ENCODE results near the gene TASL. TPM values are rescaled to one million over a fixed set of nuclear protein-coding genes. Genes with fewer than 3 reads are reported as not detected.

TASL gene
- polyA plus RNA-seq (2013, experiment 1 of 2), result not detected
- polyA plus RNA-seq (2013, experiment 2 of 2), result not detected

- no peaks in the 10 kb centered on the region for H3K4me1 ChIP-seq (ENCODE audit: control insufficient read depth, insufficient read depth, low read length, poor library complexity, severe bottlenecking)
- no peak within 1 kb of the TSS for H3K27ac ChIP-seq (ENCODE audit: low read depth, low read length, severe bottlenecking)
- no peaks in the 10 kb centered on the region for H3K36me3 ChIP-seq (ENCODE audit: control insufficient read depth, insufficient read depth, low read length)
- no peak within 1 kb of the TSS for H3K4me3 ChIP-seq (ENCODE audit: extremely low read depth, insufficient read depth, low read length, poor library complexity, severe bottlenecking)
- H3K9me3 ChIP-seq (ENCODE audit: control insufficient read depth, low read length), result no peaks in the 10 kb centered on the region
- no CpG with 5 or more reads among the region's 10 CpGs for WGBS, 2 experiments (ENCODE audit: insufficient coverage in 2 of 2)
These were observed at the start of gene TASL for GRCh38 chrX:30577362-30577991. TASL (minus strand) TSS chrX:30577766; CDS start chrX:30560355, 17,411 bp downstream.

- Histone ChIP-seq H3K4me3 (ENCODE audit: extremely low read depth, insufficient read depth, low read length, poor library complexity, severe bottlenecking) (no peak overlapping the region), H3K4me1 (ENCODE audit: control insufficient read depth, insufficient read depth, low read length, poor library complexity, severe bottlenecking) (no peaks in the 10 kb centered on the region), H3K9me3 (ENCODE audit: control insufficient read depth, low read length) (peaks cover 5% of the 10 kb centered on the region), H3K27ac (ENCODE audit: low read depth, low read length, severe bottlenecking) (no peak overlapping the region), H3K36me3 (ENCODE audit: control insufficient read depth, insufficient read depth, low read length) (no peaks in the 10 kb centered on the region)
- WGBS, 2 experiments (ENCODE audit: insufficient coverage in 2 of 2), result 81% methylated on average over 2 of the region's 2 CpGs; no CpG with 5 or more reads in 1 of the 2 experiments
These were observed 48.8 kb upstream of the TASL start for GRCh38 chrX:30626402-30626801.

- WGBS, 2 experiments (ENCODE audit: insufficient coverage in 2 of 2), result no CpG with 5 or more reads among the region's 2 CpGs
These were observed 44.8 kb upstream of the TASL start for GRCh38 chrX:30622361-30622760.

GRCh38 chrX:30620980-30621618, 43.5 kb upstream of the TASL start:
- Histone ChIP-seq H3K27ac (ENCODE audit: low read depth, low read length, severe bottlenecking) (peak overlapping the region; percentile 45), H3K36me3 (ENCODE audit: control insufficient read depth, insufficient read depth, low read length) (no peaks in the 10 kb centered on the region), H3K4me3 (ENCODE audit: extremely low read depth, insufficient read depth, low read length, poor library complexity, severe bottlenecking) (no peak overlapping the region), H3K4me1 (ENCODE audit: control insufficient read depth, insufficient read depth, low read length, poor library complexity, severe bottlenecking) (peaks cover 5% of the 10 kb centered on the region), H3K9me3 (ENCODE audit: control insufficient read depth, low read length) (peaks cover 5% of the 10 kb centered on the region)
- WGBS, 2 experiments (ENCODE audit: insufficient coverage in 2 of 2), result 63% methylated on average over 1 of the region's 2 CpGs; no CpG with 5 or more reads in 1 of the 2 experiments

More at GRCh38 chrX:30622361-30622760, 44.8 kb upstream of the TASL start:
- Histone ChIP-seq H3K4me1 (ENCODE audit: control insufficient read depth, insufficient read depth, low read length, poor library complexity, severe bottlenecking) (peaks cover 5% of the 10 kb centered on the region), H3K36me3 (ENCODE audit: control insufficient read depth, insufficient read depth, low read length) (no peaks in the 10 kb centered on the region), H3K27ac (ENCODE audit: low read depth, low read length, severe bottlenecking) (no peak overlapping the region), H3K9me3 (ENCODE audit: control insufficient read depth, low read length) (peaks cover 5% of the 10 kb centered on the region), H3K4me3 (ENCODE audit: extremely low read depth, insufficient read depth, low read length, poor library complexity, severe bottlenecking) (no peak overlapping the region)

- no peaks in the 10 kb centered on the region for H3K36me3 ChIP-seq (ENCODE audit: control insufficient read depth, insufficient read depth, low read length)
- peaks cover 5% of the 10 kb centered on the region for H3K9me3 ChIP-seq (ENCODE audit: control insufficient read depth, low read length)
- WGBS, 2 experiments (ENCODE audit: insufficient coverage in 2 of 2), result 100% methylated on average over 2 of the region's 3 CpGs; no CpG with 5 or more reads in 1 of the 2 experiments
- H3K4me3 ChIP-seq (ENCODE audit: extremely low read depth, insufficient read depth, low read length, poor library complexity, severe bottlenecking), result no peak overlapping the region
- no peak overlapping the region for H3K27ac ChIP-seq (ENCODE audit: low read depth, low read length, severe bottlenecking)
- peaks cover 5% of the 10 kb centered on the region for H3K4me1 ChIP-seq (ENCODE audit: control insufficient read depth, insufficient read depth, low read length, poor library complexity, severe bottlenecking)
These were observed 42.6 kb upstream of the TASL start for GRCh38 chrX:30620125-30620524.

GRCh38 chrX:30618160-30618765, 40.7 kb upstream of the TASL start:
- no peaks in the 10 kb centered on the region for H3K36me3 ChIP-seq (ENCODE audit: control insufficient read depth, insufficient read depth, low read length)
- peaks cover 5% of the 10 kb centered on the region for H3K9me3 ChIP-seq (ENCODE audit: control insufficient read depth, low read length)
- H3K4me1 ChIP-seq (ENCODE audit: control insufficient read depth, insufficient read depth, low read length, poor library complexity, severe bottlenecking), result peaks cover 5% of the 10 kb centered on the region
- no peak overlapping the region for H3K4me3 ChIP-seq (ENCODE audit: extremely low read depth, insufficient read depth, low read length, poor library complexity, severe bottlenecking)
- 83 to 100% methylated on average over 1 to 2 of the region's 7 CpGs for WGBS, 2 experiments (ENCODE audit: insufficient coverage in 2 of 2)
- no peak overlapping the region for H3K27ac ChIP-seq (ENCODE audit: low read depth, low read length, severe bottlenecking)

- Histone ChIP-seq H3K36me3 (ENCODE audit: control insufficient read depth, insufficient read depth, low read length) (no peaks in the 10 kb centered on the region), H3K4me1 (ENCODE audit: control insufficient read depth, insufficient read depth, low read length, poor library complexity, severe bottlenecking) (no peaks in the 10 kb centered on the region), H3K4me3 (ENCODE audit: extremely low read depth, insufficient read depth, low read length, poor library complexity, severe bottlenecking) (no peak overlapping the region), H3K9me3 (ENCODE audit: control insufficient read depth, low read length) (no peaks in the 10 kb centered on the region), H3K27ac (ENCODE audit: low read depth, low read length, severe bottlenecking) (no peak overlapping the region)
- no CpG with 5 or more reads among the region's 4 CpGs for WGBS, 2 experiments (ENCODE audit: insufficient coverage in 2 of 2)
These were observed 37.7 kb upstream of the TASL start for GRCh38 chrX:30615229-30615628.

GRCh38 chrX:30613721-30614120, 36.2 kb upstream of the TASL start:
- H3K9me3 ChIP-seq (ENCODE audit: control insufficient read depth, low read length), result no peaks in the 10 kb centered on the region
- H3K27ac ChIP-seq (ENCODE audit: low read depth, low read length, severe bottlenecking), result no peak overlapping the region
- no peaks in the 10 kb centered on the region for H3K4me1 ChIP-seq (ENCODE audit: control insufficient read depth, insufficient read depth, low read length, poor library complexity, severe bottlenecking)
- 84 to 100% methylated on average over 2 to 4 of the region's 5 CpGs for WGBS, 2 experiments (ENCODE audit: insufficient coverage in 2 of 2)
- H3K36me3 ChIP-seq (ENCODE audit: control insufficient read depth, insufficient read depth, low read length), result no peaks in the 10 kb centered on the region
- H3K4me3 ChIP-seq (ENCODE audit: extremely low read depth, insufficient read depth, low read length, poor library complexity, severe bottlenecking), result no peak overlapping the region

GRCh38 chrX:30612250-30612655, 34.7 kb upstream of the TASL start:
- no peaks in the 10 kb centered on the region for H3K9me3 ChIP-seq (ENCODE audit: control insufficient read depth, low read length)
- no peaks in the 10 kb centered on the region for H3K4me1 ChIP-seq (ENCODE audit: control insufficient read depth, insufficient read depth, low read length, poor library complexity, severe bottlenecking)
- 92 to 97% methylated on average over 2 to 4 of the region's 6 CpGs for WGBS, 2 experiments (ENCODE audit: insufficient coverage in 2 of 2)
- no peak overlapping the region for H3K4me3 ChIP-seq (ENCODE audit: extremely low read depth, insufficient read depth, low read length, poor library complexity, severe bottlenecking)
- no peak overlapping the region for H3K27ac ChIP-seq (ENCODE audit: low read depth, low read length, severe bottlenecking)
- H3K36me3 ChIP-seq (ENCODE audit: control insufficient read depth, insufficient read depth, low read length), result no peaks in the 10 kb centered on the region

- no peak overlapping the region for H3K27ac ChIP-seq (ENCODE audit: low read depth, low read length, severe bottlenecking)
- H3K4me1 ChIP-seq (ENCODE audit: control insufficient read depth, insufficient read depth, low read length, poor library complexity, severe bottlenecking), result no peaks in the 10 kb centered on the region
- H3K36me3 ChIP-seq (ENCODE audit: control insufficient read depth, insufficient read depth, low read length), result no peaks in the 10 kb centered on the region
- H3K9me3 ChIP-seq (ENCODE audit: control insufficient read depth, low read length), result no peaks in the 10 kb centered on the region
- no peak overlapping the region for H3K4me3 ChIP-seq (ENCODE audit: extremely low read depth, insufficient read depth, low read length, poor library complexity, severe bottlenecking)
- no CpG with 5 or more reads among the region's 2 CpGs for WGBS, 2 experiments (ENCODE audit: insufficient coverage in 2 of 2)
These were observed 32.5 kb upstream of the TASL start for GRCh38 chrX:30610026-30610425.
